ENCODE measurements around the gene CNDP2.

CNDP2 gene

GRCh38 chr18:74570266-74570665, 74.1 kb downstream of the CNDP2 start:
- DNase-seq (ENCODE audit: low read depth in 3 of 3) = no peak

- no peak for DNase-seq (ENCODE audit: low read depth in 3 of 3)
Observed at GRCh38 chr18:74571895-74572680, 75.9 kb downstream of the CNDP2 start.

GRCh38 chr18:74573053-74573452, 76.9 kb downstream of the CNDP2 start:
- DNase-seq (ENCODE audit: low read depth in 3 of 3) = no peak
